GM12878 (cell line): ENCODE data around the gene CELF2. TPM values are rescaled to one million over a fixed set of nuclear protein-coding genes. Genes with fewer than 3 reads are reported as not detected.
"Not testable (repeated sequence)": the region's sequence is repeated elsewhere in the genome, so short reads cannot be mapped to it uniquely, and the experiment has no call there.

Source experiments
- ATAC-seq: fragments of 200-7000 bp; cut with Tn5 transposase; 3 replicates; pipeline ENCODE4 v1.9.1; 2020; ENCODE audit warnings: mild to moderate bottlenecking, moderate library complexity
- BruUV-seq: library from RNA; stranded (reverse); fragments of 400-500 nt; replicated peaks from 2 replicates; lab custom pipeline; 2021; lab: Mats Ljungman, UMichigan
- CTCF ChIA-PET: fragments of 300-600 bp; sonication (Branson Sonifier 250); formaldehyde crosslinking; extraction: SDS; loops from one replicate; lab custom pipeline; 2021; ENCODE audit warnings: inconsistent platforms; lab: Yijun Ruan, JAX
- POLR2A ChIA-PET: fragments of 350-600 bp; formaldehyde crosslinking; extraction: SDS; loops from one replicate; lab custom pipeline; 2021; ENCODE audit warnings: inconsistent platforms; lab: Charles Lee
- RAD21 ChIA-PET: fragments of 300-600 bp; sonication (Branson Sonifier 250); formaldehyde crosslinking; loops from one replicate; lab custom pipeline; 2023; ENCODE audit warnings: antibody characterized with exemption; ENCODE audit not compliant: unreplicated experiment; lab: Charles Lee
- SMC1A ChIA-PET: fragments of 300-600 bp; sonication (Branson Sonifier 250); formaldehyde crosslinking; loops from one replicate; lab custom pipeline; 2023; ENCODE audit not compliant: unreplicated experiment, uncharacterized antibody; lab: Charles Lee
- DNase-seq: peaks from one replicate; pipeline ENCODE4 v3.0.0-alpha.2; 2011; ENCODE audit warnings: low read depth, low spot score
- FAIRE-seq: peaks from 3 replicates; lab custom pipeline; 2011; peaks lifted over from hg19 to GRCh38; lab: Jason Lieb, UNC
- H2AFZ ChIP-seq: 2 replicates; pipeline ENCODE4 v1.6.0; 2011; ENCODE audit warnings: low read depth, low read length, control low read depth; ENCODE audit not compliant: control insufficient read depth
- H3K27ac ChIP-seq: 2 replicates; pipeline ENCODE4 v1.5.1; 2011; ENCODE audit warnings: control low read depth; ENCODE audit not compliant: control insufficient read depth, insufficient read depth
- H3K27me3 ChIP-seq, 2 experiments: replicated peaks in 1 of 2; 2 replicates each; pipeline versions ENCODE4 v1.6.0 to v1.6.1; 2011; ENCODE audit warnings: low read length in 1 of 2; ENCODE audit not compliant: control insufficient read depth in 2 of 2, insufficient read depth in 2 of 2
- H3K36me3 ChIP-seq, 2 experiments: 2 replicates each; pipeline ENCODE4 v1.5.1; 2011; ENCODE audit warnings: low read length in 1 of 2; ENCODE audit not compliant: control insufficient read depth in 2 of 2, insufficient read depth in 2 of 2
- H3K4me1 ChIP-seq: 2 replicates; pipeline ENCODE4 v1.6.1; 2011; ENCODE audit warnings: mild to moderate bottlenecking, low read length, moderate library complexity, mixed read lengths; ENCODE audit not compliant: control insufficient read depth, insufficient read depth
- H3K4me2 ChIP-seq: 2 replicates; pipeline ENCODE4 v1.6.0; 2011; ENCODE audit warnings: control low read depth; ENCODE audit not compliant: control insufficient read depth, insufficient read depth
- H3K4me3 ChIP-seq: fragments of 200-600 bp; sonication (generic); 2 replicates; pipeline ENCODE4 v1.5.1; 2016
- H3K79me2 ChIP-seq: 2 replicates; pipeline ENCODE4 v1.6.0; 2011; ENCODE audit warnings: low read length; ENCODE audit not compliant: control insufficient read depth, insufficient read depth
- H3K9ac ChIP-seq: 2 replicates; pipeline ENCODE4 v1.8.0; 2011; ENCODE audit warnings: low read length, control low read depth, mixed read lengths; ENCODE audit not compliant: control insufficient read depth, insufficient read depth
- H3K9me3 ChIP-seq: replicated peaks from 3 replicates; pipeline ENCODE4 v1.5.1; 2011; ENCODE audit warnings: mild to moderate bottlenecking, low read length; ENCODE audit not compliant: control insufficient read depth, insufficient read depth
- H4K20me1 ChIP-seq: 2 replicates; pipeline ENCODE4 v1.6.0; 2011; ENCODE audit not compliant: control insufficient read depth, insufficient read depth
- CBX3 ChIP-seq: fragments of 200-600 bp; sonication (generic); IDR thresholded peaks from 2 replicates; pipeline ENCODE4 v1.6.1; 2016; ENCODE audit warnings: low read depth, borderline replicate concordance
- CHD2 ChIP-seq: IDR thresholded peaks from 2 replicates; pipeline ENCODE4 v1.6.1; 2011; ENCODE audit warnings: low read depth, low read length, improper control_type of control experiment, borderline replicate concordance
- EP300 ChIP-seq, 2 experiments: fragments of 150-350 bp in 1 of 2; IDR thresholded peaks; 2 replicates each; pipeline ENCODE4 v1.6.1; 2011 to 2012; ENCODE audit warnings: low read depth in 2 of 2, low read length in 2 of 2, borderline replicate concordance in 1 of 2, improper control_type of control experiment in 1 of 2, inconsistent platforms in 1 of 2; ENCODE audit not compliant: control insufficient read depth in 1 of 2
- PKNOX1 ChIP-seq: fragments of 450-650 bp; IDR thresholded peaks from 2 replicates; pipeline ENCODE4 v1.6.1; 2016; ENCODE audit warnings: mild to moderate bottlenecking
- STAT1 ChIP-seq: fragments of 450-650 bp; conservative IDR thresholded peaks from 2 replicates; pipeline ENCODE4 v1.6.1; 2014; ENCODE audit warnings: antibody characterized with exemption, mild to moderate bottlenecking
- ZNF274 ChIP-seq: IDR thresholded peaks from one replicate; pipeline ENCODE4 v1.8.0; 2011; ENCODE audit not compliant: insufficient read length, insufficient read depth
- ZZZ3 ChIP-seq: IDR thresholded peaks from 2 replicates; pipeline ENCODE4 v1.6.1; 2011; ENCODE audit warnings: low read depth; ENCODE audit not compliant: control insufficient read depth, insufficient read length
- WGBS: methylation state at CpG from one replicate; pipeline ENCODE4 v1.1.6; 2016; ENCODE audit warnings: low lambda C conversion rate; ENCODE audit not compliant: insufficient replicate concordance, insufficient coverage; ENCODE audit errors: missing lambda C conversion rate; 5-methylcytosine and 5-hydroxymethylcytosine counted together
- in situ Hi-C: fragments of 300-500 bp; cut with MboI; formaldehyde crosslinking; loops from 9 replicates; pipeline ENCODE4 v1.14.3; 2018; ENCODE audit warnings: mixed read lengths
- intact Hi-C: fragments of 100-400 bp; cut with micrococcal nuclease; formaldehyde crosslinking; loops from one replicate; pipeline ENCODE4 v1.14.2; 2022; ENCODE audit not compliant: unreplicated experiment
- polyA plus RNA-seq, 11 experiments: library from polyadenylated mRNA; depleted of rRNA in 4 of 11; unstranded in 6 of 11; stranded (reverse) in 5 of 11; fragments of >200 nt; fragmentation: Nextera tagmentation in 4 of 11; fragmentation: Illumina TruSeq in 1 of 11; extraction: Ambion mirVana in 4 of 11; extraction: Trizol in 1 of 11; gene quantifications; 1 replicate in 1 of 11; 2 replicates in 10 of 11; pipeline versions ENCODE4 v1.2.1 to v1.2.3, GENCODE V29; 2011 to 2016; ENCODE audit warnings: inconsistent platforms in 2 of 11, missing spikeins in 2 of 11, low read depth in 1 of 11
- total RNA-seq, 4 experiments: library from RNA; depleted of rRNA in 3 of 4; stranded (reverse); fragments of >200 nt in 3 of 4; fragmentation: Illumina TruSeq in 1 of 4; extraction: Trizol in 1 of 4; gene quantifications; 2 replicates each; pipeline versions ENCODE4 v1.2.1 to v1.2.3, GENCODE V29; 2013 to 2021

CELF2 gene
- total and polyA plus RNA-seq, 10 of the 15 experiments (the other 5 are each of a cell fraction or from before 2014, with no cell fraction given) = 20.8 to 129 (median 86.3) TPM

- H3K36me3 ChIP-seq, H3K27me3 ChIP-seq, H3K27ac ChIP-seq, H3K9me3 ChIP-seq, CTCF ChIA-PET, H3K4me2 ChIP-seq, H3K79me2 ChIP-seq, H2AFZ ChIP-seq, intact Hi-C loops, SMC1A ChIA-PET, in situ Hi-C loops, BruUV-seq, H3K4me3 ChIP-seq, RAD21 ChIA-PET, POLR2A ChIA-PET, ATAC-seq, H3K9ac ChIP-seq, DNase-seq, FAIRE-seq, H3K4me1 ChIP-seq, H4K20me1 ChIP-seq: not testable (repeated sequence)
- WGBS = 10% methylated on average over 4 of the region's 4 CpGs
Observed at GRCh38 chr10:11366889-11367288, 349.2 kb downstream of the CELF2 start.

GRCh38 chr10:11367505-11367904 is 349.8 kb downstream of the CELF2 start:
- intact Hi-C loops = no loop called here
- no peak overlapping the region for H3K4me3 ChIP-seq
- whole genome bisulfite sequencing = 88% methylated on average over 7 of the region's 9 CpGs
- TF ChIP-seq ZZZ3 (no peak), CBX3 (no peak), CHD2 (no peak), EP300 (IDR thresholded peaks at IDR 0.05; ENCODE audit: borderline replicate concordance in 1 of 2, control insufficient read depth in 1 of 2, low read depth in 2 of 2, low read length in 2 of 2) (no peak), PKNOX1 (no peak), STAT1 (no peak), ZNF274 (no peak)
- no TSS peak for BruUV-seq
- SMC1A ChIA-PET = no interaction called here
- H3K79me2 ChIP-seq = no peaks in the 10 kb centered on the region
- H3K9me3 ChIP-seq = no peaks in the 10 kb centered on the region; the same call in 2 of the 3 replicates
- H3K27me3 ChIP-seq = no peaks in the 10 kb centered on the region; a peak in 2 of 4 replicates
- in situ Hi-C loops = no loop called here
- H3K9ac ChIP-seq = no peak overlapping the region
- no peak overlapping the region for H2AFZ ChIP-seq
- DNase-seq (no peak), FAIRE-seq (no peak), ATAC-seq (no peak)
- no peaks in the 10 kb centered on the region for H4K20me1 ChIP-seq
- no peaks in the 10 kb centered on the region for H3K36me3 ChIP-seq
- no peak overlapping the region for H3K27ac ChIP-seq
- CTCF ChIA-PET = no interaction called here
- no peak overlapping the region for H3K4me2 ChIP-seq
- POLR2A ChIA-PET = no interaction called here
- RAD21 ChIA-PET = no interaction called here
- H3K4me1 ChIP-seq = no peaks in the 10 kb centered on the region
